Vagina (tissue), 2 donors: Measurements from ENCODE around the gene MAGEA10.

ENCODE experiments used
- POLR2A ChIP-seq, 2 donors: fragments of 450-650 bp; IDR thresholded peaks; one replicate each; pipeline ENCODE4 v1.6.1; 2017; ENCODE audit warnings: antibody characterized with exemption in 2 of 2, mild to moderate bottlenecking in 2 of 2, moderate library complexity in 2 of 2
- TF ChIP-seq, protein P1 (sequence below), 3 experiments: fragments of 450-650 bp in 2 of 3; fragments of 200-600 bp in 1 of 3; sonication (generic) in 1 of 3; IDR thresholded peaks; one replicate each; pipeline ENCODE4 v1.5.1; 2017 to 2019; ENCODE audit warnings: antibody characterized with exemption in 3 of 3, mild to moderate bottlenecking in 2 of 3, moderate library complexity in 2 of 3

DNA sequence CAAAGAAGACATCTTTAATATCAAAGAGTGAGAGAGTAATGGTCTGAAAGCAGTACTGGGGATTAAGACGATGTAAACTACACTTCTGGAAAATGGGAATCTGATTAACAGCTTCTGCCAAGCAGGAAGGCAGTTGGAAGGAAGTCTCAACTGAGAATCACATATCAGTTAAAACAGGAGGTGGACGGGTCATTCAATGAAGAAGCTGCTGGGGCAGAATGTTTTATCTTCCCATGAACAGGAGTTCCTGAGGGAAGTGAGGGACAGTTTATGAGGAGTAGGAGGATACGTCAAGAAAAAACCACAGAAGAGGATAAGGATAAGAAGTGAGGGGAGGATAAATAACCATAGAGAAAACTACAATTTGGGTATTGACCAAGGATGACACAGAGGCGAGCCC lies 38.7 kb upstream of the MAGEA10 start:
- TF ChIP-seq, protein P1, sequence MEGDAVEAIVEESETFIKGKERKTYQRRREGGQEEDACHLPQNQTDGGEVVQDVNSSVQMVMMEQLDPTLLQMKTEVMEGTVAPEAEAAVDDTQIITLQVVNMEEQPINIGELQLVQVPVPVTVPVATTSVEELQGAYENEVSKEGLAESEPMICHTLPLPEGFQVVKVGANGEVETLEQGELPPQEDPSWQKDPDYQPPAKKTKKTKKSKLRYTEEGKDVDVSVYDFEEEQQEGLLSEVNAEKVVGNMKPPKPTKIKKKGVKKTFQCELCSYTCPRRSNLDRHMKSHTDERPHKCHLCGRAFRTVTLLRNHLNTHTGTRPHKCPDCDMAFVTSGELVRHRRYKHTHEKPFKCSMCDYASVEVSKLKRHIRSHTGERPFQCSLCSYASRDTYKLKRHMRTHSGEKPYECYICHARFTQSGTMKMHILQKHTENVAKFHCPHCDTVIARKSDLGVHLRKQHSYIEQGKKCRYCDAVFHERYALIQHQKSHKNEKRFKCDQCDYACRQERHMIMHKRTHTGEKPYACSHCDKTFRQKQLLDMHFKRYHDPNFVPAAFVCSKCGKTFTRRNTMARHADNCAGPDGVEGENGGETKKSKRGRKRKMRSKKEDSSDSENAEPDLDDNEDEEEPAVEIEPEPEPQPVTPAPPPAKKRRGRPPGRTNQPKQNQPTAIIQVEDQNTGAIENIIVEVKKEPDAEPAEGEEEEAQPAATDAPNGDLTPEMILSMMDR (IDR thresholded peaks at IDR 0.05): no peak
- no peak for TF ChIP-seq POLR2A (IDR thresholded peaks at IDR 0.05)
